Epithelial cell of proximal tubule (primary cell): ENCODE results near the gene UQCR11. TPM values are rescaled to one million over a fixed set of nuclear protein-coding genes. Genes with fewer than 3 reads are reported as not detected.

Source experiments
- DNase-seq: peaks from one replicate; pipeline ENCODE4 v3.0.0-alpha.2; 2011; ENCODE audit warnings: low read depth
- H3K4me3 ChIP-seq: 2 replicates; pipeline ENCODE4 v1.5.1; 2011; ENCODE audit warnings: low read depth, mild to moderate bottlenecking, low read length
- CTCF ChIP-seq: conservative IDR thresholded peaks from 2 replicates; pipeline ENCODE4 v1.5.1; 2012; ENCODE audit warnings: low read depth, mild to moderate bottlenecking, low read length
- total RNA-seq: library from RNA; depleted of rRNA; stranded (reverse); fragments of >200 nt; gene quantifications from 2 replicates; pipeline ENCODE4 v1.2.3, GENCODE V29; 2015

Gene UQCR11
- total RNA-seq, 1 donor from 2014 or later, result 91.4 TPM

- no peak overlapping the region for H3K4me3 ChIP-seq
- no peak for DNase-seq
- TF ChIP-seq CTCF, result no peak
Measured at GRCh38 chr19:1572795-1573194, 32.5 kb downstream of the UQCR11 start.

- TF ChIP-seq CTCF, result no peak
Measured at GRCh38 chr19:1571358-1571757, 33.9 kb downstream of the UQCR11 start.

GRCh38 chr19:1570836-1571235, 34.4 kb downstream of the UQCR11 start:
- H3K4me3 ChIP-seq, result no peak overlapping the region
- DNase-seq, result no peak
- no peak for TF ChIP-seq CTCF

More at GRCh38 chr19:1571358-1571757, 33.9 kb downstream of the UQCR11 start:
- no peak overlapping the region for H3K4me3 ChIP-seq
- no peak for DNase-seq

GRCh38 chr19:1569997-1570396, 35.3 kb downstream of the UQCR11 start:
- DNase-seq, result no peak
- TF ChIP-seq CTCF, result no peak

GRCh38 chr19:1568320-1569019, 36.8 kb downstream of the UQCR11 start, which contains the start of gene MEX3D:
MEX3D (minus strand) TSS chr19:1568325; CDS start chr19:1568058, 267 bp downstream.
- no peak for DNase-seq
- H3K4me3 ChIP-seq, result peak within 1 kb of the TSS; percentile 80
- no peak for TF ChIP-seq CTCF

More at GRCh38 chr19:1569997-1570396, 35.3 kb downstream of the UQCR11 start:
- no peak overlapping the region for H3K4me3 ChIP-seq

- no peak overlapping the region for H3K4me3 ChIP-seq
- DNase-seq, result no peak
- no peak for TF ChIP-seq CTCF
Measured at GRCh38 chr19:1567848-1568227, 37.4 kb downstream of the UQCR11 start.

GRCh38 chr19:1567116-1567847, 38.0 kb downstream of the UQCR11 start:
- peak overlapping the region; percentile 80 for H3K4me3 ChIP-seq
- DNase-seq, result no peak
- TF ChIP-seq CTCF, result no peak
